Fibroblast of skin of scalp (primary cell): ENCODE results near the gene CATSPERZ. TPM values are rescaled to one million over a fixed set of nuclear protein-coding genes. Genes with fewer than 3 reads are reported as not detected.

Source experiments
- DNase-seq: peaks from one replicate; pipeline ENCODE4 v3.0.0-alpha.2; 2013
- polyA plus RNA-seq, 2 experiments: library from polyadenylated mRNA; unstranded; fragments of 120-200 nt; gene quantifications; one replicate each; pipeline ENCODE4 v1.2.1, GENCODE V29; 2013; ENCODE audit not compliant: insufficient read length in 2 of 2

Gene CATSPERZ
- polyA plus RNA-seq (2013, experiment 1 of 2; ENCODE audit: insufficient read length): not detected
- polyA plus RNA-seq (2013, experiment 2 of 2; ENCODE audit: insufficient read length): not detected

- DNase-seq: no peak
Measured at GRCh38 chr11:64299847-64300648, at the start of gene CATSPERZ. CATSPERZ (plus strand) TSS chr11:64300358; CDS start chr11:64300411, 53 bp downstream.

GRCh38 chr11:64250415-64251015 is 49.6 kb upstream of the CATSPERZ start:
- DNase-seq: peak; percentile 27

- DNase-seq: peak; percentile 59
Measured at GRCh38 chr11:64251016-64251752, 49.0 kb upstream of the CATSPERZ start, which contains the start of gene PLCB3. PLCB3 (plus strand) TSS chr11:64251530; CDS start chr11:64251650, 120 bp downstream.

GRCh38 chr11:64251753-64252002 is 48.5 kb upstream of the CATSPERZ start:
- DNase-seq: no peak

GRCh38 chr11:64252003-64252872 is 47.9 kb upstream of the CATSPERZ start:
- peak; percentile 45 for DNase-seq

- no peak for DNase-seq
Measured at GRCh38 chr11:64253043-64253442, 47.1 kb upstream of the CATSPERZ start.

- DNase-seq: no peak
Measured at GRCh38 chr11:64253481-64253880, 46.7 kb upstream of the CATSPERZ start.

- no peak for DNase-seq
Measured at GRCh38 chr11:64254326-64254725, 45.8 kb upstream of the CATSPERZ start.

GRCh38 chr11:64255135-64256128 is 44.7 kb upstream of the CATSPERZ start:
- DNase-seq: no peak

GRCh38 chr11:64256300-64256699 is 43.9 kb upstream of the CATSPERZ start:
- no peak for DNase-seq

- no peak for DNase-seq
Measured at GRCh38 chr11:64258356-64258755, 41.8 kb upstream of the CATSPERZ start.

- DNase-seq: no peak
Measured at GRCh38 chr11:64258946-64259532, 41.1 kb upstream of the CATSPERZ start.

- DNase-seq: no peak
Measured at GRCh38 chr11:64259533-64260067, 40.6 kb upstream of the CATSPERZ start.

GRCh38 chr11:64260147-64260708 is 39.9 kb upstream of the CATSPERZ start:
- no peak for DNase-seq

- no peak for DNase-seq
Measured at GRCh38 chr11:64261556-64262080, 38.5 kb upstream of the CATSPERZ start.

- DNase-seq: no peak
Measured at GRCh38 chr11:64262271-64263002, 37.7 kb upstream of the CATSPERZ start.

GRCh38 chr11:64263021-64263946 is 36.9 kb upstream of the CATSPERZ start:
- DNase-seq: peak; percentile 22

GRCh38 chr11:64263947-64264317 is 36.2 kb upstream of the CATSPERZ start:
- DNase-seq: no peak
